Esophagus muscularis mucosa (tissue), 4 donors: ENCODE data around the gene PRDM16. TPM values are rescaled to one million over a fixed set of nuclear protein-coding genes. Genes with fewer than 3 reads are reported as not detected.

Experiments
- DNase-seq: peaks from one replicate; pipeline ENCODE4 v3.0.0-alpha.2; 2017; ENCODE audit errors: extremely low spot score
- H3K27ac ChIP-seq, 4 donors: fragments of 200-600 bp; sonication (generic); replicated peaks in 1 of 4; 1 replicate in 3 of 4; 2 replicates in 1 of 4; pipeline ENCODE4 v1.5.1; 2016 to 2019; ENCODE audit warnings: mild to moderate bottlenecking in 1 of 4
- H3K27me3 ChIP-seq, 4 donors: fragments of 200-600 bp; sonication (generic); one replicate each; pipeline versions ENCODE4 v1.5.1 to v1.6.0; 2016 to 2019
- H3K36me3 ChIP-seq, 4 donors: fragments of 200-600 bp; sonication (generic); one replicate each; pipeline ENCODE4 v1.5.1; 2016 to 2019
- H3K4me1 ChIP-seq, 4 donors: fragments of 200-600 bp; sonication (generic); one replicate each; pipeline ENCODE4 v1.5.1; 2016 to 2019
- H3K4me3 ChIP-seq, 4 donors: fragments of 200-600 bp; sonication (generic); 1 replicate in 2 of 4; 2 replicates in 2 of 4; pipeline ENCODE4 v1.5.1; 2016 to 2019; ENCODE audit warnings: mild to moderate bottlenecking in 4 of 4, moderate library complexity in 1 of 4
- H3K9me3 ChIP-seq, 4 donors: fragments of 200-600 bp; sonication (generic); 1 replicate in 3 of 4; 2 replicates in 1 of 4; pipeline ENCODE4 v1.5.1; 2016 to 2019
- CTCF ChIP-seq, 3 experiments: fragments of 200-600 bp in 2 of 3; fragments of 450-650 bp in 1 of 3; sonication (generic) in 2 of 3; IDR thresholded peaks; one replicate each; pipeline ENCODE4 v1.5.1; 2017 to 2019; ENCODE audit warnings: antibody characterized with exemption in 3 of 3, mild to moderate bottlenecking in 2 of 3, moderate library complexity in 1 of 3
- EP300 ChIP-seq: sonication (generic); formaldehyde crosslinking; IDR thresholded peaks from one replicate; pipeline ENCODE4 v1.6.1; 2017; ENCODE audit warnings: antibody characterized with exemption
- POLR2A ChIP-seq: fragments of 450-650 bp; IDR thresholded peaks from one replicate; pipeline ENCODE4 v1.6.1; 2017; ENCODE audit warnings: antibody characterized with exemption, moderate library complexity, mild to moderate bottlenecking, low read depth
- POLR2AphosphoS5 ChIP-seq, 2 donors: sonication (generic); formaldehyde crosslinking; IDR thresholded peaks; one replicate each; pipeline ENCODE4 v1.6.1; 2017; ENCODE audit warnings: antibody characterized with exemption in 2 of 2
- WGBS: methylation state at CpG from one replicate; pipeline ENCODE4 v1.1.5; 2018; 5-methylcytosine and 5-hydroxymethylcytosine counted together
- intact Hi-C: fragments of 100-400 bp; cut with DNase I; formaldehyde crosslinking; loops from one replicate; pipeline ENCODE4 v1.15.1; 2023
- total RNA-seq, 4 donors: library from RNA; depleted of rRNA; stranded (reverse); fragments of >200 nt; gene quantifications; one replicate each; pipeline versions ENCODE4 v1.1.0 to v1.2.1, GENCODE V29; 2016

PRDM16 gene
- total RNA-seq, 4 donors from 2014 or later, result 1.2 to 4.4 (median 2.2) TPM

- TF ChIP-seq POLR2A, result no peak
- TF ChIP-seq EP300, result no peak
- TF ChIP-seq POLR2AphosphoS5 (IDR thresholded peaks at IDR 0.05), result no peak
- no peak for TF ChIP-seq CTCF (IDR thresholded peaks at IDR 0.05)
- peaks cover 14 to 25% (median 17%) of the 10 kb centered on the region in 4 donors for H3K4me1 ChIP-seq
- WGBS, result 91% methylated on average over 12 of the region's 38 CpGs
- no peaks in the 10 kb centered on the region for H3K36me3 ChIP-seq
- H3K9me3 ChIP-seq, result no peaks in the 10 kb centered on the region
- peak overlapping the region in 2 of 4 donors; percentile 67 to 69 for H3K27ac ChIP-seq
- H3K27me3 ChIP-seq, result peaks cover 0 to 28% (median 0%) of the 10 kb centered on the region in 4 donors
- DNase-seq, result no peak
- intact Hi-C loops, result no loop called here
- H3K4me3 ChIP-seq, result peak overlapping the region; percentile 22 to 39 (median 26)
These were observed 117.0 kb downstream of the PRDM16 start for GRCh38 chr1:3185896-3186525.

- intact Hi-C loops, result no loop called here
- TF ChIP-seq POLR2AphosphoS5 (IDR thresholded peaks at IDR 0.05) (peak; percentile 54 to 72), CTCF (IDR thresholded peaks at IDR 0.05) (no peak)
These were observed 117.5 kb downstream of the PRDM16 start for GRCh38 chr1:3186526-3186921.

GRCh38 chr1:3187415-3188149 is 118.6 kb downstream of the PRDM16 start:
- Histone ChIP-seq H3K4me1 (peaks cover 14 to 25% (median 17%) of the 10 kb centered on the region in 4 donors), H3K9me3 (no peaks in the 10 kb centered on the region), H3K36me3 (no peaks in the 10 kb centered on the region), H3K4me3 (no peak overlapping the region), H3K27me3 (peaks cover 0 to 28% (median 0%) of the 10 kb centered on the region in 4 donors), H3K27ac (peak overlapping the region in 3 of 4 donors; percentile 28 to 69 (median 58))
- intact Hi-C loops, result no loop called here
- 100% methylated on average over 1 of the region's 21 CpGs for WGBS
- no peak for DNase-seq
- TF ChIP-seq POLR2A (no peak), CTCF (IDR thresholded peaks at IDR 0.05) (no peak), POLR2AphosphoS5 (IDR thresholded peaks at IDR 0.05) (no peak), EP300 (no peak)

More at GRCh38 chr1:3186526-3186921, 117.5 kb downstream of the PRDM16 start:
- peaks cover 14 to 25% (median 17%) of the 10 kb centered on the region in 4 donors for H3K4me1 ChIP-seq
- 56% methylated on average over 12 of the region's 22 CpGs for WGBS
- H3K27ac ChIP-seq, result peak overlapping the region in 3 of 4 donors; percentile 58 to 69 (median 67)
- H3K4me3 ChIP-seq, result peak overlapping the region; percentile 22 to 39 (median 26)
- H3K36me3 ChIP-seq, result no peaks in the 10 kb centered on the region
- no peaks in the 10 kb centered on the region for H3K9me3 ChIP-seq
- DNase-seq, result no peak
- H3K27me3 ChIP-seq, result peaks cover 0 to 28% (median 0%) of the 10 kb centered on the region in 4 donors

GRCh38 chr1:3188150-3188971 is 119.4 kb downstream of the PRDM16 start:
- no peak for DNase-seq
- Histone ChIP-seq H3K36me3 (no peaks in the 10 kb centered on the region), H3K4me3 (no peak overlapping the region), H3K27me3 (peaks cover 0 to 28% (median 0%) of the 10 kb centered on the region in 4 donors), H3K27ac (no peak overlapping the region), H3K4me1 (peaks cover 14 to 25% (median 17%) of the 10 kb centered on the region in 4 donors), H3K9me3 (no peaks in the 10 kb centered on the region)
- TF ChIP-seq POLR2AphosphoS5 (IDR thresholded peaks at IDR 0.05) (no peak), CTCF (IDR thresholded peaks at IDR 0.05) (no peak), EP300 (no peak), POLR2A (no peak)
- 83% methylated on average over 34 of the region's 34 CpGs for WGBS
- intact Hi-C loops, result no loop called here
